SK-N-SH treated with all-trans-retinoic acid at 6 μM for 48 hours (cell line): ENCODE results near the gene CSNK1G1.

Experiments used
- ATAC-seq: fragments of 200-7000 bp; cut with Tn5 transposase; 3 replicates; pipeline ENCODE4 v1.9.1; 2020; ENCODE audit warnings: mild to moderate bottlenecking, moderate library complexity
- ARNTL ChIP-seq: fragments of 450-650 bp; formaldehyde crosslinking; IDR thresholded peaks from 2 replicates; pipeline ENCODE4 v1.5.0; 2020; ENCODE audit warnings: low read depth, mild to moderate bottlenecking, moderate library complexity, borderline replicate concordance
- BACH2 ChIP-seq: fragments of 250-450 bp; sonication (Bioruptor Pico); IDR thresholded peaks from 2 replicates; pipeline ENCODE4 v1.9.0; 2021; ENCODE audit warnings: mild to moderate bottlenecking, borderline replicate concordance
- CSDC2 ChIP-seq: fragments of 250-450 bp; sonication (Bioruptor Pico); IDR thresholded peaks from 2 replicates; pipeline ENCODE4 v1.5.0; 2020; ENCODE audit warnings: mild to moderate bottlenecking, moderate library complexity
- GLIS3 ChIP-seq: fragments of 250-450 bp; sonication (Bioruptor Pico); IDR thresholded peaks from 2 replicates; pipeline ENCODE4 v1.5.0; 2020; ENCODE audit warnings: mild to moderate bottlenecking, moderate library complexity
- OSR1 ChIP-seq: fragments of 250-450 bp; sonication (Bioruptor Pico); IDR thresholded peaks from 2 replicates; pipeline ENCODE4 v1.8.0; 2022; ENCODE audit warnings: moderate library complexity, mild to moderate bottlenecking, inconsistent platforms
- RARB ChIP-seq: fragments of 250-450 bp; sonication (Bioruptor Pico); IDR thresholded peaks from 2 replicates; pipeline ENCODE4 v1.8.0; 2021; ENCODE audit warnings: mild to moderate bottlenecking, moderate library complexity
- TOX ChIP-seq: fragments of 250-450 bp; sonication (Bioruptor Pico); IDR thresholded peaks from 2 replicates; pipeline ENCODE4 v1.8.0; 2021; ENCODE audit warnings: mild to moderate bottlenecking, moderate library complexity, borderline replicate concordance
- ZC3H10 ChIP-seq: fragments of 250-450 bp; sonication (Bioruptor Pico); IDR thresholded peaks from 2 replicates; pipeline ENCODE4 v1.5.1; 2021; ENCODE audit warnings: mild to moderate bottlenecking, moderate library complexity
- ZFP3 ChIP-seq: fragments of 250-450 bp; sonication (Bioruptor Pico); IDR thresholded peaks from 2 replicates; pipeline ENCODE4 v1.5.0; 2020; ENCODE audit warnings: mild to moderate bottlenecking, moderate library complexity
- ZNF565 ChIP-seq: fragments of 450-650 bp; formaldehyde crosslinking; conservative IDR thresholded peaks from 2 replicates; pipeline ENCODE4 v1.5.0; 2020; ENCODE audit warnings: low read depth, mild to moderate bottlenecking, moderate library complexity
- ZNF70 ChIP-seq: fragments of 450-650 bp; formaldehyde crosslinking; IDR thresholded peaks from 2 replicates; pipeline ENCODE4 v1.5.0; 2020; ENCODE audit warnings: mild to moderate bottlenecking, moderate library complexity
- ZNF8 ChIP-seq: fragments of 450-650 bp; formaldehyde crosslinking; IDR thresholded peaks from 2 replicates; pipeline ENCODE4 v1.5.0; 2020; ENCODE audit warnings: mild to moderate bottlenecking, moderate library complexity
- TF ChIP-seq, protein P1 (sequence below): fragments of 250-450 bp; sonication (Bioruptor Pico); IDR thresholded peaks from 2 replicates; pipeline ENCODE4 v1.5.1; 2021; ENCODE audit warnings: mild to moderate bottlenecking, moderate library complexity
- TF ChIP-seq, protein P2 (sequence below): fragments of 250-450 bp; sonication (Bioruptor Pico); IDR thresholded peaks from 2 replicates; pipeline ENCODE4 v1.8.0; 2021; ENCODE audit warnings: low read depth, mild to moderate bottlenecking, moderate library complexity, borderline replicate concordance
- TF ChIP-seq, protein P3 (sequence below): fragments of 250-450 bp; sonication (Bioruptor Pico); IDR thresholded peaks from 2 replicates; pipeline ENCODE4 v1.5.0; 2020; ENCODE audit warnings: mild to moderate bottlenecking, moderate library complexity
- TF ChIP-seq, protein P4 (sequence below): fragments of 250-450 bp; sonication (Bioruptor Pico); IDR thresholded peaks from 2 replicates; pipeline ENCODE4 v1.8.0; 2020; ENCODE audit warnings: mild to moderate bottlenecking, moderate library complexity, borderline replicate concordance
- TF ChIP-seq, protein P5 (sequence below): fragments of 250-450 bp; sonication (Bioruptor Pico); IDR thresholded peaks from 2 replicates; pipeline ENCODE4 v1.5.1; 2020; ENCODE audit warnings: low read depth, mild to moderate bottlenecking, moderate library complexity

The CSNK1G1 gene

DNA sequence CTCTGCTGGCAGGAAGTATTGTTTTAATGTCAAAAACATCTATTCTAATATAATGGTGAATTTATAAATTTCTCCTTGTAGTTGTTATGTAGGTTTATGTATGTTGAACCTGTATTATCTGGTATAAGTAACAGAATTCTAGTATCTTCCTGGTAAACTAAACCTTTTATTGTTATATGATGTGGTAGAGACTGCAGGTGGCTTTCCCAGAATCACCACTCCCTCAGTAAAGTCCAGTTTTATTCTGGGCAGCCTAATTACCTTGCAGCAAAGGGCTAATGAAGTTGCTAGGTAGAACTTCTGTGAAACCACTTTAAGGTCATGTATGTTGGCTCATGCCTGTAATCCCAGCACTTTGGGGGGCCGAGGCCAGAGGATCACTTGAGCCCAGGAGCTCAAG lies 15.6 kb downstream of the CSNK1G1 start:
- ATAC-seq: no peak
- TF ChIP-seq ZNF8 (CRISPR knock-in tag): no peak
- TF ChIP-seq, protein P1, sequence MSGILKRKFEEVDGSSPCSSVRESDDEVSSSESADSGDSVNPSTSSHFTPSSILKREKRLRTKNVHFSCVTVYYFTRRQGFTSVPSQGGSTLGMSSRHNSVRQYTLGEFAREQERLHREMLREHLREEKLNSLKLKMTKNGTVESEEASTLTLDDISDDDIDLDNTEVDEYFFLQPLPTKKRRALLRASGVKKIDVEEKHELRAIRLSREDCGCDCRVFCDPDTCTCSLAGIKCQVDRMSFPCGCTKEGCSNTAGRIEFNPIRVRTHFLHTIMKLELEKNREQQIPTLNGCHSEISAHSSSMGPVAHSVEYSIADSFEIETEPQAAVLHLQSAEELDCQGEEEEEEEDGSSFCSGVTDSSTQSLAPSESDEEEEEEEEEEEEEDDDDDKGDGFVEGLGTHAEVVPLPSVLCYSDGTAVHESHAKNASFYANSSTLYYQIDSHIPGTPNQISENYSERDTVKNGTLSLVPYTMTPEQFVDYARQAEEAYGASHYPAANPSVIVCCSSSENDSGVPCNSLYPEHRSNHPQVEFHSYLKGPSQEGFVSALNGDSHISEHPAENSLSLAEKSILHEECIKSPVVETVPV (CRISPR knock-in tag): no peak
- TF ChIP-seq, protein P2, sequence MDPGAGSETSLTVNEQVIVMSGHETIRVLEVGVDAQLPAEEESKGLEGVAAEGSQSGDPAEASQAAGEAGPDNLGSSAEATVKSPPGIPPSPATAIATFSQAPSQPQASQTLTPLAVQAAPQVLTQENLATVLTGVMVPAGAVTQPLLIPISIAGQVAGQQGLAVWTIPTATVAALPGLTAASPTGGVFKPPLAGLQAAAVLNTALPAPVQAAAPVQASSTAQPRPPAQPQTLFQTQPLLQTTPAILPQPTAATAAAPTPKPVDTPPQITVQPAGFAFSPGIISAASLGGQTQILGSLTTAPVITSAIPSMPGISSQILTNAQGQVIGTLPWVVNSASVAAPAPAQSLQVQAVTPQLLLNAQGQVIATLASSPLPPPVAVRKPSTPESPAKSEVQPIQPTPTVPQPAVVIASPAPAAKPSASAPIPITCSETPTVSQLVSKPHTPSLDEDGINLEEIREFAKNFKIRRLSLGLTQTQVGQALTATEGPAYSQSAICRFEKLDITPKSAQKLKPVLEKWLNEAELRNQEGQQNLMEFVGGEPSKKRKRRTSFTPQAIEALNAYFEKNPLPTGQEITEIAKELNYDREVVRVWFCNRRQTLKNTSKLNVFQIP (CRISPR knock-in tag): no peak
- TF ChIP-seq ARNTL (CRISPR knock-in tag): no peak
- TF ChIP-seq, protein P3, sequence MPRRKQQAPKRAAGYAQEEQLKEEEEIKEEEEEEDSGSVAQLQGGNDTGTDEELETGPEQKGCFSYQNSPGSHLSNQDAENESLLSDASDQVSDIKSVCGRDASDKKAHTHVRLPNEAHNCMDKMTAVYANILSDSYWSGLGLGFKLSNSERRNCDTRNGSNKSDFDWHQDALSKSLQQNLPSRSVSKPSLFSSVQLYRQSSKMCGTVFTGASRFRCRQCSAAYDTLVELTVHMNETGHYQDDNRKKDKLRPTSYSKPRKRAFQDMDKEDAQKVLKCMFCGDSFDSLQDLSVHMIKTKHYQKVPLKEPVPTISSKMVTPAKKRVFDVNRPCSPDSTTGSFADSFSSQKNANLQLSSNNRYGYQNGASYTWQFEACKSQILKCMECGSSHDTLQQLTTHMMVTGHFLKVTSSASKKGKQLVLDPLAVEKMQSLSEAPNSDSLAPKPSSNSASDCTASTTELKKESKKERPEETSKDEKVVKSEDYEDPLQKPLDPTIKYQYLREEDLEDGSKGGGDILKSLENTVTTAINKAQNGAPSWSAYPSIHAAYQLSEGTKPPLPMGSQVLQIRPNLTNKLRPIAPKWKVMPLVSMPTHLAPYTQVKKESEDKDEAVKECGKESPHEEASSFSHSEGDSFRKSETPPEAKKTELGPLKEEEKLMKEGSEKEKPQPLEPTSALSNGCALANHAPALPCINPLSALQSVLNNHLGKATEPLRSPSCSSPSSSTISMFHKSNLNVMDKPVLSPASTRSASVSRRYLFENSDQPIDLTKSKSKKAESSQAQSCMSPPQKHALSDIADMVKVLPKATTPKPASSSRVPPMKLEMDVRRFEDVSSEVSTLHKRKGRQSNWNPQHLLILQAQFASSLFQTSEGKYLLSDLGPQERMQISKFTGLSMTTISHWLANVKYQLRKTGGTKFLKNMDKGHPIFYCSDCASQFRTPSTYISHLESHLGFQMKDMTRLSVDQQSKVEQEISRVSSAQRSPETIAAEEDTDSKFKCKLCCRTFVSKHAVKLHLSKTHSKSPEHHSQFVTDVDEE: no peak
- TF ChIP-seq TOX (CRISPR knock-in tag): no peak
- no peak for TF ChIP-seq GLIS3
- TF ChIP-seq, protein P4, sequence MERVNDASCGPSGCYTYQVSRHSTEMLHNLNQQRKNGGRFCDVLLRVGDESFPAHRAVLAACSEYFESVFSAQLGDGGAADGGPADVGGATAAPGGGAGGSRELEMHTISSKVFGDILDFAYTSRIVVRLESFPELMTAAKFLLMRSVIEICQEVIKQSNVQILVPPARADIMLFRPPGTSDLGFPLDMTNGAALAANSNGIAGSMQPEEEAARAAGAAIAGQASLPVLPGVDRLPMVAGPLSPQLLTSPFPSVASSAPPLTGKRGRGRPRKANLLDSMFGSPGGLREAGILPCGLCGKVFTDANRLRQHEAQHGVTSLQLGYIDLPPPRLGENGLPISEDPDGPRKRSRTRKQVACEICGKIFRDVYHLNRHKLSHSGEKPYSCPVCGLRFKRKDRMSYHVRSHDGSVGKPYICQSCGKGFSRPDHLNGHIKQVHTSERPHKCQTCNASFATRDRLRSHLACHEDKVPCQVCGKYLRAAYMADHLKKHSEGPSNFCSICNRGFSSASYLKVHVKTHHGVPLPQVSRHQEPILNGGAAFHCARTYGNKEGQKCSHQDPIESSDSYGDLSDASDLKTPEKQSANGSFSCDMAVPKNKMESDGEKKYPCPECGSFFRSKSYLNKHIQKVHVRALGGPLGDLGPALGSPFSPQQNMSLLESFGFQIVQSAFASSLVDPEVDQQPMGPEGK (CRISPR knock-in tag): no peak
- TF ChIP-seq, protein P5, sequence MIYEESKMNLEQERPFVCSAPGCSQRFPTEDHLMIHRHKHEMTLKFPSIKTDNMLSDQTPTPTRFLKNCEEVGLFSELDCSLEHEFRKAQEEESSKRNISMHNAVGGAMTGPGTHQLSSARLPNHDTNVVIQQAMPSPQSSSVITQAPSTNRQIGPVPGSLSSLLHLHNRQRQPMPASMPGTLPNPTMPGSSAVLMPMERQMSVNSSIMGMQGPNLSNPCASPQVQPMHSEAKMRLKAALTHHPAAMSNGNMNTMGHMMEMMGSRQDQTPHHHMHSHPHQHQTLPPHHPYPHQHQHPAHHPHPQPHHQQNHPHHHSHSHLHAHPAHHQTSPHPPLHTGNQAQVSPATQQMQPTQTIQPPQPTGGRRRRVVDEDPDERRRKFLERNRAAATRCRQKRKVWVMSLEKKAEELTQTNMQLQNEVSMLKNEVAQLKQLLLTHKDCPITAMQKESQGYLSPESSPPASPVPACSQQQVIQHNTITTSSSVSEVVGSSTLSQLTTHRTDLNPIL (CRISPR knock-in tag): no peak
- TF ChIP-seq ZNF565 (CRISPR knock-in tag): no peak
- TF ChIP-seq BACH2 (CRISPR knock-in tag): no peak
- TF ChIP-seq ZFP3 (CRISPR knock-in tag): no peak

DNA sequence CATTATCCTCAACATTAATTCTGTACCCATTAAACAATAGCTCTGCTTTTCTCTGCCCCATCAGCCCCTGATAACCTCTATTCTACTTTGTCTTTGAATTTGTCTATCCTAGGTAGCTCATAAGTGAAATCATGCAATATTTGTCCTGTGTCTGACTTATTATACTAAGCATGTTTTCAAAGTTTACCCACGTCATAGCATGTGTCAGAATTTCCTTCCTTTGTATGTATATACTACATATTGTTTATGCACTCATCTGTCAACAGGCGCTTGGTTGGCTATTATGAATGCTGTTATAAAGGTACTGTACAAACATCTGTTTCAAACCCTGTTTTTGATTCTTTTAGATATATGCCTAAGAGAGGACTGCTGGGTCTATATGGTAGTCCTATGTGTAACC lies 18.2 kb downstream of the CSNK1G1 start:
- no peak for TF ChIP-seq ARNTL (CRISPR knock-in tag)
- TF ChIP-seq, protein P1 (CRISPR knock-in tag): no peak
- no peak for TF ChIP-seq ZC3H10 (CRISPR knock-in tag)
- no peak for TF ChIP-seq ZFP3 (CRISPR knock-in tag)
- TF ChIP-seq CSDC2: no peak
- no peak for TF ChIP-seq ZNF565 (CRISPR knock-in tag)
- no peak for TF ChIP-seq ZNF70 (CRISPR knock-in tag)
- TF ChIP-seq OSR1 (CRISPR knock-in tag): no peak
- no peak for TF ChIP-seq RARB (CRISPR knock-in tag)
- TF ChIP-seq, protein P4 (CRISPR knock-in tag): no peak
- TF ChIP-seq GLIS3: no peak
- ATAC-seq: no peak
